HEK293 (cell line): Measurements from ENCODE around the gene CDK14.
"Not testable (repeated sequence)": the region's sequence is repeated elsewhere in the genome, so short reads cannot be mapped to it uniquely, and the experiment has no call there.

ENCODE experiments used
- CTCF ChIA-PET: fragments of 350-600 bp; formaldehyde crosslinking; extraction: SDS; loops from one replicate; lab custom pipeline; 2021; ENCODE audit warnings: antibody characterized with exemption; lab: Yijun Ruan, JAX
- POLR2A ChIA-PET: fragments of 300-600 bp; formaldehyde crosslinking; extraction: SDS; loops from one replicate; lab custom pipeline; 2020; ENCODE audit warnings: antibody characterized with exemption, inconsistent platforms; lab: Yijun Ruan, JAX
- H3K27ac ChIP-seq: fragments of 200-500 bp; sonication (Bioruptor generic); 2 replicates; pipeline ENCODE4 v1.5.1; 2014; ENCODE audit warnings: low read depth, low read length, control low read depth, inconsistent platforms; ENCODE audit errors: extremely low read depth
- H3K36me3 ChIP-seq, 2 experiments: fragments of 200-500 bp in 1 of 2; sonication (Bioruptor generic) in 1 of 2; 1 replicate in 1 of 2; 2 replicates in 1 of 2; pipeline ENCODE4 v1.5.1; 2014 to 2017; ENCODE audit warnings: inconsistent platforms in 2 of 2, low read length in 2 of 2; ENCODE audit not compliant: control insufficient read depth in 2 of 2, insufficient read depth in 1 of 2
- H3K4me1 ChIP-seq: fragments of 200-500 bp; sonication (Bioruptor generic); 2 replicates; pipeline ENCODE4 v1.5.1; 2014; ENCODE audit warnings: mild to moderate bottlenecking, low read length, inconsistent platforms; ENCODE audit not compliant: control insufficient read depth, insufficient read depth
- H3K4me3 ChIP-seq: 2 replicates; pipeline ENCODE4 v1.5.1; 2011; ENCODE audit warnings: low read depth, mild to moderate bottlenecking, control low read depth, low read length, moderate library complexity
- H3K9me3 ChIP-seq: fragments of 200-500 bp; sonication (Bioruptor generic); 2 replicates; pipeline ENCODE4 v1.5.1; 2014; ENCODE audit warnings: low read depth, low read length, inconsistent platforms; ENCODE audit not compliant: control insufficient read depth, insufficient read depth
- HIC1 ChIP-seq: fragments of 450-650 bp; formaldehyde crosslinking; IDR thresholded peaks from 2 replicates; pipeline ENCODE4 v1.5.1; 2016; ENCODE audit warnings: missing biosample characterization, missing genetic modification characterization
- REPIN1 ChIP-seq: fragments of 450-650 bp; formaldehyde crosslinking; IDR thresholded peaks from 2 replicates; pipeline ENCODE4 v1.5.1; 2017; ENCODE audit warnings: missing biosample characterization, missing genetic modification characterization, low read depth
- TCF7L2 ChIP-seq: IDR thresholded peaks from 2 replicates; pipeline ENCODE4 v1.6.1; 2011; ENCODE audit warnings: low read depth, mild to moderate bottlenecking, inconsistent platforms, low read length, moderate library complexity, borderline replicate concordance
- ZBTB17 ChIP-seq: fragments of 450-650 bp; formaldehyde crosslinking; IDR thresholded peaks from 2 replicates; pipeline ENCODE4 v1.5.1; 2016; ENCODE audit warnings: missing biosample characterization, missing genetic modification characterization
- ZEB2 ChIP-seq: fragments of 450-650 bp; formaldehyde crosslinking; IDR thresholded peaks from 2 replicates; pipeline ENCODE4 v1.5.1; 2016; ENCODE audit warnings: missing biosample characterization, missing genetic modification characterization
- ZIC2 ChIP-seq: fragments of 450-650 bp; formaldehyde crosslinking; IDR thresholded peaks from 2 replicates; pipeline ENCODE4 v1.5.1; 2016; ENCODE audit warnings: missing biosample characterization, missing genetic modification characterization
- ZNF132 ChIP-seq: fragments of 450-650 bp; formaldehyde crosslinking; IDR thresholded peaks from 2 replicates; pipeline ENCODE4 v1.5.1; 2017; ENCODE audit warnings: missing biosample characterization, missing genetic modification characterization, borderline replicate concordance
- ZNF133 ChIP-seq: fragments of 450-650 bp; formaldehyde crosslinking; IDR thresholded peaks from 2 replicates; pipeline ENCODE4 v1.5.1; 2016; ENCODE audit warnings: missing biosample characterization, missing genetic modification characterization
- ZNF214 ChIP-seq: fragments of 450-650 bp; formaldehyde crosslinking; IDR thresholded peaks from 2 replicates; pipeline ENCODE4 v1.5.1; 2017; ENCODE audit warnings: missing biosample characterization, mild to moderate bottlenecking, missing genetic modification characterization, borderline replicate concordance
- ZNF324 ChIP-seq: fragments of 450-650 bp; formaldehyde crosslinking; IDR thresholded peaks from 2 replicates; pipeline ENCODE4 v1.5.1; 2016; ENCODE audit warnings: missing biosample characterization, missing genetic modification characterization
- ZNF501 ChIP-seq: fragments of 450-650 bp; formaldehyde crosslinking; IDR thresholded peaks from 2 replicates; pipeline ENCODE4 v1.5.1; 2016; ENCODE audit warnings: missing biosample characterization, missing genetic modification characterization
- ZNF544 ChIP-seq: fragments of 450-650 bp; formaldehyde crosslinking; IDR thresholded peaks from 2 replicates; pipeline ENCODE4 v1.5.0; 2017; ENCODE audit warnings: missing biosample characterization, missing genetic modification characterization
- ZNF558 ChIP-seq: fragments of 450-650 bp; formaldehyde crosslinking; IDR thresholded peaks from 2 replicates; pipeline ENCODE4 v1.5.1; 2016; ENCODE audit warnings: missing biosample characterization, missing genetic modification characterization
- ZNF561 ChIP-seq: fragments of 450-650 bp; IDR thresholded peaks from 2 replicates; pipeline ENCODE4 v1.5.1; 2018; ENCODE audit warnings: missing biosample characterization, missing genetic modification characterization, borderline replicate concordance
- ZNF596 ChIP-seq: fragments of 450-650 bp; IDR thresholded peaks from 2 replicates; pipeline ENCODE4 v1.5.0; 2018; ENCODE audit warnings: missing biosample characterization, mild to moderate bottlenecking, missing genetic modification characterization, moderate library complexity
- ZNF624 ChIP-seq: fragments of 450-650 bp; formaldehyde crosslinking; IDR thresholded peaks from 2 replicates; pipeline ENCODE4 v1.5.1; 2017; ENCODE audit warnings: missing biosample characterization, missing genetic modification characterization
- ZNF660 ChIP-seq: fragments of 450-650 bp; IDR thresholded peaks from 2 replicates; pipeline ENCODE4 v1.5.1; 2018; ENCODE audit warnings: missing biosample characterization, mild to moderate bottlenecking, missing genetic modification characterization
- ZNF707 ChIP-seq: fragments of 450-650 bp; formaldehyde crosslinking; IDR thresholded peaks from 2 replicates; pipeline ENCODE4 v1.5.1; 2016; ENCODE audit warnings: missing biosample characterization, missing genetic modification characterization
- ZNF785 ChIP-seq: fragments of 450-650 bp; formaldehyde crosslinking; IDR thresholded peaks from 2 replicates; pipeline ENCODE4 v1.5.1; 2016; ENCODE audit warnings: missing biosample characterization, missing genetic modification characterization
- TF ChIP-seq, protein P1 (sequence below): fragments of 450-650 bp; formaldehyde crosslinking; IDR thresholded peaks from 2 replicates; pipeline ENCODE4 v1.5.1; 2017; ENCODE audit warnings: missing biosample characterization, missing genetic modification characterization

Gene CDK14

DNA sequence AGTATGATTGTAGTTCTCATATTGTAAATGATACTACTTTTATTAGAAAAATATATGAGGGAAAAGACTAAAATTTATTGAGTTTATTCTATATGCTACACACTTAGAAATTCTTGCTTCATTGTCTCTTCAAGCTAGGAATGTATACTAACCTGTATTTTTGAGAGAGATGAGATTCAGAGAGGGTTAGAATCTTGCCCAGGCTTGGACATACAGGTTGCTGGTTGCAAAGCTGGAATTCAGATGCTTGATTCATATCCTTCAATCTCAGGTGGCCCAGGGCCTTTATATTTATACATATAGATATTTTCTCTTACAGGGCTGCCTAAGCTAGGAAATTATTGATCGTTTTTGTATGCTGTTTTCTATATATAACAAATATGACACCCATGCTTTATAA lies 324.2 kb downstream of the CDK14 start (continued):
- no peak for TF ChIP-seq ZNF660

- POLR2A ChIA-PET = no interaction called here
- Histone ChIP-seq H3K36me3 (no peaks in the 10 kb centered on the region), H3K27ac (no peak overlapping the region), H3K9me3 (no peaks in the 10 kb centered on the region), H3K4me3 (no peak overlapping the region), H3K4me1 (no peaks in the 10 kb centered on the region)
- CTCF ChIA-PET = interaction anchor here (1.8 kb wide), 1 partner anchor 11 kb away, joined by 5 read pairs; no protein-coding TSS in a partner anchor
- TF ChIP-seq ZNF624 (tag by site-specific recombination) = no peak
- no peak for TF ChIP-seq ZNF544 (tag by site-specific recombination)
- no peak for TF ChIP-seq ZNF660
- no peak for TF ChIP-seq ZNF324 (tag by site-specific recombination)
Measured at GRCh38 chr7:90923541-90923997, 327.4 kb downstream of the CDK14 start.

- H3K27ac ChIP-seq, H3K4me1 ChIP-seq, H3K4me3 ChIP-seq, H3K36me3 ChIP-seq, H3K9me3 ChIP-seq, POLR2A ChIA-PET: not testable (repeated sequence)
- CTCF ChIA-PET = interaction anchor here (0.6 to 1.7 kb wide), 7 partner anchors 9 to 218 kb away, joined by 3 to 5 read pairs (median 4); no protein-coding TSS in a partner anchor
Measured at GRCh38 chr7:90928700-90929424, 332.7 kb downstream of the CDK14 start.

- TF ChIP-seq TCF7L2 = no peak
- no peak for TF ChIP-seq ZBTB17
- TF ChIP-seq, all 188 proteins: peak for 0
- no peak overlapping the region for H3K27ac ChIP-seq
- ChIA-PET POLR2A (no interaction called here), CTCF (interaction anchor here (0.6 kb wide), 1 partner anchor 727 kb away, joined by 3 read pairs; no protein-coding TSS in a partner anchor)
- no peak overlapping the region for H3K4me3 ChIP-seq
- H3K9me3 ChIP-seq = no peaks in the 10 kb centered on the region
- H3K36me3 ChIP-seq = no peaks in the 10 kb centered on the region
- no peaks in the 10 kb centered on the region for H3K4me1 ChIP-seq
Measured at GRCh38 chr7:90931986-90932916, 336.1 kb downstream of the CDK14 start.

GRCh38 chr7:90933041-90933440 lies 336.9 kb downstream of the CDK14 start:
- POLR2A ChIA-PET = interaction anchor here (0.5 kb wide), 1 partner anchor 379 kb away, joined by 4 read pairs; no protein-coding TSS in a partner anchor
- Histone ChIP-seq H3K36me3 (no peaks in the 10 kb centered on the region), H3K9me3 (no peaks in the 10 kb centered on the region), H3K27ac (no peak overlapping the region), H3K4me1 (no peaks in the 10 kb centered on the region), H3K4me3 (no peak overlapping the region)
- no peak for TF ChIP-seq HIC1
- no peak for TF ChIP-seq ZNF558 (tag by site-specific recombination)
- TF ChIP-seq ZNF707 = no peak
- no peak for TF ChIP-seq ZEB2 (tag by site-specific recombination)
- no peak for TF ChIP-seq ZNF132 (tag by site-specific recombination)
- TF ChIP-seq ZNF596 (tag by site-specific recombination) = no peak
- TF ChIP-seq ZNF785 = no peak
- TF ChIP-seq ZNF133 (tag by site-specific recombination) = no peak
- TF ChIP-seq, protein P1, sequence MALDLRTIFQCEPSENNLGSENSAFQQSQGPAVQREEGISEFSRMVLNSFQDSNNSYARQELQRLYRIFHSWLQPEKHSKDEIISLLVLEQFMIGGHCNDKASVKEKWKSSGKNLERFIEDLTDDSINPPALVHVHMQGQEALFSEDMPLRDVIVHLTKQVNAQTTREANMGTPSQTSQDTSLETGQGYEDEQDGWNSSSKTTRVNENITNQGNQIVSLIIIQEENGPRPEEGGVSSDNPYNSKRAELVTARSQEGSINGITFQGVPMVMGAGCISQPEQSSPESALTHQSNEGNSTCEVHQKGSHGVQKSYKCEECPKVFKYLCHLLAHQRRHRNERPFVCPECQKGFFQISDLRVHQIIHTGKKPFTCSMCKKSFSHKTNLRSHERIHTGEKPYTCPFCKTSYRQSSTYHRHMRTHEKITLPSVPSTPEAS (tag by site-specific recombination) = no peak
- TF ChIP-seq REPIN1 (tag by site-specific recombination) = no peak
- TF ChIP-seq ZNF214 = no peak
- no peak for TF ChIP-seq ZNF561
- TF ChIP-seq ZNF501 (tag by site-specific recombination) = no peak
- TF ChIP-seq ZIC2 (tag by site-specific recombination) = no peak
- CTCF ChIA-PET = interaction anchor here (0.5 kb wide), 1 partner anchor 499 kb away, joined by 3 read pairs; no protein-coding TSS in a partner anchor
